K562 (cell line): Measurements from ENCODE around the gene MFSD2B. TPM values are rescaled to one million over a fixed set of nuclear protein-coding genes. Genes with fewer than 3 reads are reported as not detected.

Source experiments
- CEBPB ChIP-seq: fragments of 450-650 bp; IDR thresholded peaks from 2 replicates; pipeline ENCODE4 v1.6.1; 2016; ENCODE audit warnings: missing genetic modification characterization, missing compliant biosample characterization
- MGA ChIP-seq: fragments of 450-650 bp; IDR thresholded peaks from 2 replicates; pipeline ENCODE4 v1.6.1; 2016; ENCODE audit warnings: mild to moderate bottlenecking, moderate library complexity
- NRF1 ChIP-seq, 2 experiments: fragments of 450-650 bp; IDR thresholded peaks in 1 of 2; conservative IDR thresholded peaks in 1 of 2; 2 replicates each; pipeline ENCODE4 v1.6.1; 2014; ENCODE audit warnings: mild to moderate bottlenecking in 2 of 2
- PCBP2 ChIP-seq: fragments of 200-400 bp; formaldehyde crosslinking; IDR thresholded peaks from 2 replicates; pipeline ENCODE4 v1.6.1; 2018; ENCODE audit warnings: low read length, low read depth, mild to moderate bottlenecking, moderate library complexity; ENCODE audit not compliant: poor library complexity, severe bottlenecking
- RBM22 ChIP-seq: fragments of 200-400 bp; formaldehyde crosslinking; IDR thresholded peaks from 2 replicates; pipeline ENCODE4 v1.6.1; 2018; ENCODE audit warnings: low read length, low read depth; ENCODE audit not compliant: poor library complexity, severe bottlenecking
- SAP30 ChIP-seq: fragments of 200-600 bp; sonication (generic); IDR thresholded peaks from 2 replicates; pipeline ENCODE4 v1.6.1; 2012; ENCODE audit warnings: borderline replicate concordance, low read depth, mild to moderate bottlenecking, moderate library complexity, low read length, control low read depth, inconsistent platforms; ENCODE audit not compliant: insufficient read depth, poor library complexity, severe bottlenecking
- SMARCA5 ChIP-seq: fragments of 450-650 bp; IDR thresholded peaks from 2 replicates; pipeline ENCODE4 v1.6.1; 2016
- TAF1 ChIP-seq: IDR thresholded peaks from 2 replicates; pipeline ENCODE4 v1.6.1; 2011; ENCODE audit warnings: mild to moderate bottlenecking, low read length, moderate library complexity; ENCODE audit not compliant: insufficient read depth, control insufficient read depth, severe bottlenecking; ENCODE audit errors: extremely low read depth
- TAF7 ChIP-seq: fragments of 450-650 bp; IDR thresholded peaks from 2 replicates; pipeline ENCODE4 v1.6.1; 2016; ENCODE audit warnings: missing genetic modification characterization, missing compliant biosample characterization
- ZBED1 ChIP-seq: IDR thresholded peaks from 2 replicates; pipeline ENCODE4 v1.6.1; 2014
- ZNF12 ChIP-seq: sonication (generic); formaldehyde crosslinking; IDR thresholded peaks from 2 replicates; pipeline ENCODE4 v1.4.0; 2020; ENCODE audit warnings: mild to moderate bottlenecking, missing genetic modification reagents
- ZNF280B ChIP-seq: fragments of 250-450 bp; sonication (Bioruptor Pico); IDR thresholded peaks from 2 replicates; pipeline ENCODE4 v1.5.1; 2021; ENCODE audit warnings: mild to moderate bottlenecking
- ZNF668 ChIP-seq: fragments of 250-450 bp; sonication (Bioruptor Pico); IDR thresholded peaks from 2 replicates; pipeline ENCODE4 v1.8.0; 2022; ENCODE audit warnings: mild to moderate bottlenecking, inconsistent platforms
- polyA plus RNA-seq, 8 experiments: library from polyadenylated mRNA; depleted of rRNA in 4 of 8; stranded (reverse) in 5 of 8; unstranded in 3 of 8; fragments of >200 nt; fragmentation: Nextera tagmentation in 2 of 8; fragmentation: Illumina TruSeq in 1 of 8; extraction: Ambion mirVana in 2 of 8; extraction: Trizol in 1 of 8; gene quantifications; 2 replicates each; pipeline versions ENCODE4 v1.2.1 to v1.2.3, GENCODE V29; 2011 to 2014; ENCODE audit warnings: inconsistent platforms in 1 of 8, missing spikeins in 1 of 8
- total RNA-seq, 7 experiments: library from RNA; depleted of rRNA in 6 of 7; stranded (reverse); fragments of >200 nt in 6 of 7; fragmentation: Illumina TruSeq in 2 of 7; extraction: Trizol in 2 of 7; gene quantifications; 2 replicates each; pipeline versions ENCODE4 v1.2.1 to v1.2.3, GENCODE V29; 2011 to 2021; ENCODE audit warnings: low replicate concordance in 1 of 7

The MFSD2B gene
- total and polyA plus RNA-seq, 9 of the 15 experiments (the other 6 are each of a cell fraction or from before 2014, with no cell fraction given): 2.6 to 10.9 (median 6.8) TPM

GRCh38 chr2:24021122-24021998 lies 11.5 kb downstream of the MFSD2B start (continued):
- TF ChIP-seq MGA: no peak
- TF ChIP-seq ZBED1: no peak
- TF ChIP-seq SAP30: no peak
- TF ChIP-seq NRF1 (conservative IDR thresholded peaks at IDR 0.05 in 1 of 2, IDR thresholded peaks at IDR 0.05 in 1 of 2): no peak
- TF ChIP-seq ZNF668 (CRISPR knock-in tag): no peak
- TF ChIP-seq TAF7 (tag): no peak
- TF ChIP-seq SMARCA5: no peak
- no peak for TF ChIP-seq CEBPB (tag)
- no peak for TF ChIP-seq ZNF280B (CRISPR knock-in tag)
- TF ChIP-seq RBM22: no peak
- no peak for TF ChIP-seq PCBP2
- TF ChIP-seq TAF1: no peak
- TF ChIP-seq ZNF12 (CRISPR knock-in tag): no peak
